Peyer's patch (tissue), 4 donors: ENCODE results near the gene GFM2.

ENCODE experiments used
- CTCF ChIP-seq, 6 experiments: fragments of 450-650 bp in 4 of 6; fragments of 200-600 bp in 2 of 6; sonication (generic) in 1 of 6; IDR thresholded peaks; one replicate each; pipeline ENCODE4 v1.5.1; 2017 to 2019; ENCODE audit warnings: antibody characterized with exemption in 6 of 6, mild to moderate bottlenecking in 3 of 6, moderate library complexity in 1 of 6
- POLR2A ChIP-seq, 2 donors: fragments of 450-650 bp; IDR thresholded peaks; one replicate each; pipeline ENCODE4 v1.5.1; 2017; ENCODE audit warnings: antibody characterized with exemption in 2 of 2, mild to moderate bottlenecking in 2 of 2, moderate library complexity in 2 of 2

GRCh38 chr5:74686962-74687751, 79.8 kb downstream of the GFM2 start:
- no peak for TF ChIP-seq CTCF (IDR thresholded peaks at IDR 0.05)
- no peak for TF ChIP-seq POLR2A (IDR thresholded peaks at IDR 0.05)
